ENCODE results near the gene GRK5.

The GRK5 gene

GRCh38 chr10:119367841-119368549, 160.6 kb downstream of the GRK5 start:
- no peak for DNase-seq

DNA sequence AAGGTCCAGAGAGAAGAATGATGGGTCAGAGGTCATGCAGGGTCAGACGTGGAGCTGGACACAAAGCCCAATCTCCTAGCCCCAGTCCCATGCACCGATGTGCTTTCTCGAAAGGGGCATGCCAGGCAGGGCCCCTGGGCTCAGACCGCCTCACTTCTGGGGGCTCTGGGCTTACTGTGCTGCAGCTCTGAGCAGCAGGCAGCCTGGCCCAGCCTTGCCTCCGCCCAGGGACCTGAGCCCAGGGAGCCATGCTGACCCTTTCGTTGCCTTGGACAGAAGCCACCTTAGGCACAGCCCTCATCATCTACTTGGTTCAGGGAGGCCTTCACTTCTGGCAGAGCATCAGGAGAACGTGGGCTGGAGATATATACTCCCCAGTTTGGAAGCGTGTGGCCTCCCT, 161.2 kb downstream of the GRK5 start:
- no peak for DNase-seq

DNA sequence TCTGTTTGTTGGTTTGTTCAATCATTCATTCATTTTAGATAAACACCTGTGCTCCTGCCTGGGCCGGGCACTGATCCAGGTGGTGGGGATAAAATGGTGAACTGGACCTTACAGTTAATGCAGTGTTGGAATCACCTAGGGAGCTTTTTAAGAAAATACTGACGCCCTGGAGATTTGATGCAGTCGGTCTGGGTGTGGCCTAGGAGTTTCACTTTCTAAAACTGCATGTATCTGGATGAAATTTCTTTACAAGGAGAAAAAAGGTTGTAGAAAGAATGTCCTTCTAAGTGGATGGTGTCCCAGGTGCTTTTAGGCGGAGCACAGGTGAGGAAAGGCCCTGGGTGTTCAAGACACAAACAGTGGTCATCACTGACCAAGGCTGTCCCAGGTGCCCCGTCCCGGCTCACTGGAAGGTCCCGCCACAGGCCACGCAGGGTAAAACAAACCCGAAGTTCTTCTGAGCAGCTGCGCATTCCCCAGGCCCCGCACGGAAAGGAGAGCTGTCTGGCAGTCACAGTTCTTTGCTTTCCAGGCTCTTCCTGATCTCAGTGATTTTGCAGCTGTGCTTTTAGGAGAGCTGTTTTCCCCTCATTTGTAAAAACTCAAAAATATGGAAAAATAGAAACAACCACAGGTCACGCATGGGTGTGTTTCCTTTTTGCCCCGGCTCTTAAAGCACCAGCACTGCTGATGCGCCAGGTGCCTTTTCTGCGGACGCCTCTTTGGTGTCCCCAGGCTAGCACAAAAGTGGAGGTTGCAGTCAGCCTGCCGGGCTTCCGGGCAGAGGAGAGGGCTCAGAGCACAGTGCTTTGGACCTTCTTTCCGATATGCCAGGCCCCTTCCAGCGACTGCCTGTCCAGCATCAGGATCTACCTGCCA, 161.9 kb downstream of the GRK5 start:
- DNase-seq: no peak

DNA sequence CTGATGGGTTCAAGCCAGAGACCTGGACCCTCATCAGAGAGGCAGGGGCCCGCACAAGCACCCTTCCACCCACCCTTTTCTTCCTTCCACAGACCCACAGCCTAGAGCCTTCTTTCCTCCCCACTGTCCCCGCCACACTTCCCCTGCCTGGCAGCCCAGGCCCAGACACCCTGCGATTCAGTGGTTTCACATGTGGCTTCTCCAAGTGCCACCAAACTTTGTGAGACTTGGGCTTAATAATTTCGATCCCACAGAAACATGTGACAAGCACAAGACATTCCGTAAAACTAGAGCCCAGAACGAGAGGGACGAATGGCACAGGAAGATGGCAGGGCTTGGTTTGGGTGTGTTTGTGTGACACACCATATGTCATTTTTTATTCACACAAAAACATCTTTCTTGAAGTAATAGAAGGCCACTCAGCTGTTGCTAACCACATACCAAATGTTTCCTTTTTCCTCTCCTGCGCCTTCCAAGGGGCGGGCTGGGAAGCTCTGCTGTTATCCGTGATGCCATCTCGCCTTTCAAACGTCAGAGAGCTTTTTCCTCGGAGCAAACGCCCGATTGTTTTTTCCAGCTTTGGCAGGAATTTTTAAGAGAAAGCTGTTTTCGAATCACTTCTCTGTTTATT, 162.9 kb downstream of the GRK5 start:
- DNase-seq: no peak

GRCh38 chr10:119370972-119371703, 163.8 kb downstream of the GRK5 start:
- DNase-seq: no peak

DNA sequence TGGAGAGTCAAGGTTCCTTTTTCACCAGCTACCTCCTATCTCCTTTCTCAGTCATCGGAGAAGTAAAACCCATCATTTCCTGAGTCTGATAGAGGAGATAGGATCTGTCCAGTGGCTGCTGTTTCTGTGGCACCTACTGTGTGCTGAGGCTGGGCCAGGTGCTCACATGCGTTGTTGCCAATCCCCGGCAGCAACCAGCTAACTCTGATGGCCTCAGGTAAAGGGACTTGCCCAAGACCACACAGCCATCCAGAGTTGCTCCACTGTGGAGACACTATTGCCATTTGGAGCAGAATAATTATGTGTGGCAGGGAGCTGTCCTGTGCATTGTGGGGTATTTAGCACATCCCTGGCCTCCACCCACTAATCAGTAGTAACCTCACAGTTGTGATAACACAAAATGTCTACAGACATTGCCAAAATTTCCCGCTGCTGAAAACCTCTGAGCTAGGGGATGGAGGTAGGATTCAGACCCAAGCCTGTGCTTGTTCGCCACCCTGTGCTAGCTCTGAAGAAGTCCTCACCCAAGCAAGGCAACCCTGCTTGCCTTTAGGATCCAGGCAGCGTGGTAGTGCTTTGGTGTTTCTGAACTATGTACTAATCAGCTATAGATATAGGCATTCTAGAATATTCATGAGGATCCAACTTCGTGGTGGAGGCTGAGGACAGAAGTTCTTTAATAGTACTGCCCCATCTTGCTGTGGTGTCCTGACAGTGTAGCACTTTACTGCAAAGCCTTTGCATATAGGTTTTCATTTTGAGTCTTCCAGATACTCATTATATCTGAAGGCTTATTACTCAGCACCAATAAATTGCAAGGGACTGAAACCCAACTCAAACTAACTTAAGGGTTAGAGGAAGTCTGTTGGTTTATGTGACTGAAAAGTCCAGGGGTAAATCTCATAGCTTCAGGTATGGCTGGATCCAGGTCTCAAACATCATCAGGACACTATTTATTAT, 164.6 kb downstream of the GRK5 start:
- no peak for DNase-seq

GRCh38 chr10:119373294-119374102, 166.1 kb downstream of the GRK5 start:
- DNase-seq: no peak

GRCh38 chr10:119374236-119374635, 166.9 kb downstream of the GRK5 start:
- DNase-seq: no peak

DNA sequence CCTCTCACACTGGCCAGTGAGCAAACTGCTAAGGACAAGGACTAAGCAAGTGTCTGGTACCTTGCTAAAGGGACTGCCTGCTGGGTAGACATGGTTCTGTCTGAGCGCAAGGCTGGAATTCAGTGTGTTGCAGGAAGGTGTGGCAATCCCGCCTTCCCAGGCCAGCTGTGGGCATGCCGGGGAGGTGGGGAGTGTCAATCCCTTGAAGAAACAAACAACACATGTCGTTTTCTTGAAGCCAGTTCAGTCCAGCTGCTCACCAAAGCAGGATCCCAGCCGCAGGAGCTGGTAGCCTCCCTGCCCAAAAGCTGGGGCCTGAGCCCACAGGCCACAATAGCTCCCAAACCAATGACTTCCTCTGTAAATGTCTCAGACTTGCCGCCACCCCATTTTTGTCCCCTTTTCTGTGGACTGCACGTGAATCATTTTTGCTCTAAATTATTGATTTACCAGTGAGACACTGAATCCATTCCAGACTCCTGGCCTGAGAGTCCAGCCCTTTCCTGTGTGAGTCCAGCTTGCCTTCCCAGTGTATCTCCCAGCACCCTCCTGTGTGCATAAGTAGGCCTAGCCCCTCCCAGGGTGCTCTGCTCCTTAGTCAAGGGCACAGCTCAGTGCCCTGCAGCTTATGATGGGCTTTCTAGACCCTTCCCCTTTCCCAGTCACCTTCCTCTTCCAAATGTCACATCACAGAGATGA, 168.4 kb downstream of the GRK5 start:
- no peak for DNase-seq

- DNase-seq: no peak
Measured at GRCh38 chr10:119377451-119377957, 170.1 kb downstream of the GRK5 start.

DNA sequence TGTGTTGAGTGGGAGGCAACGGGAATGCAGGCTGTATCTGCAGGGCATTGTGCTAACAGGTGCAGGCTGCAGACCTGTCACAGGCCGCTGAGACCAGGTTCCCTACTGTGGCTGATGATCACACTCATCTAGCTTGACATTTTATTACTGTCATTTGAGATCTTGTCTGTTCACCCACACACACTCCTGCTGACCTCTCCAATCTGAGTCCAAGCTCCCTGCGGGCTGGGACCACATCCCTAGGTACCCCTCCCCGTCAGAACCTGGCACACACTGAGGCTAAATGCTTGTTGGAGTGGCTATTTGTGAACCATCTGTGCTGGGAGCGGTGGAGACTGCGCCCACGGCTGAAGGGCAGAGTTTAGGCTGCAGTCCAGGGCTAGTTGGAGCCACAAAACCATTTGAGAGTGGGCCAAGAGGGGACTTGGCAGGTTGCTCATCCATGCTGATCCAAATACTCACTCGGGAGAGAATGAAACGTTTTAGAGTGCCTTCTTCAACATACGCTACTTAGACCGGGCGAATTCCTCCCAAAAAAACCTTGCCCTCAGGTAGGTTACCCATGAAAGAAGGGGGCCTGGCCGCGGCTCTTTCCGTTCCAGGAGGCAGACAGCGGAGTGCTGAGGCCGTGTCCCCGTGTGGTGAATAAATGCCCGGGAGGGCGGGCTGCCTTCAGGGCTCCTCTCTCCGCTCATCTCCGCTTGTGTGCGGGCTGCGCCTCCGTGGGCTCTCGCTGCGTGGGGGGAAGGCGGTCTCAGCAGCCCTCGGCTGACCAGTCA, 170.8 kb downstream of the GRK5 start:
- no peak for DNase-seq

DNA sequence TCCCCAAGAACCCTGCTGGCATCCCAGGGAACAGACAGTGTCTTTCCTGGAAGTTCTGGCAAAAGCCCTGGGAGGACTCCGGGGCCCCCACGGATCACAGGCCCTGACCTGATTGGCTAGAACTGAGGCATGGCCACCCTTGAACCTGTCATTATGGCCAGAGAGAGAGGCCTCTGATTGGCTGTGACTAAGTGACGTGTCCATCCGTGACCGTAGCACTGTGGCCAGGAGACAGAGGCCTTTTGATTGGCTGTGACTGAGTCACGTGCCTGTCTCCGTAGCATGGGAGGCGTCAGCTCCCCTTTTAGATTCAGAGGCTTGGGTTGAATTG, 171.3 kb downstream of the GRK5 start:
- no peak for DNase-seq

DNA sequence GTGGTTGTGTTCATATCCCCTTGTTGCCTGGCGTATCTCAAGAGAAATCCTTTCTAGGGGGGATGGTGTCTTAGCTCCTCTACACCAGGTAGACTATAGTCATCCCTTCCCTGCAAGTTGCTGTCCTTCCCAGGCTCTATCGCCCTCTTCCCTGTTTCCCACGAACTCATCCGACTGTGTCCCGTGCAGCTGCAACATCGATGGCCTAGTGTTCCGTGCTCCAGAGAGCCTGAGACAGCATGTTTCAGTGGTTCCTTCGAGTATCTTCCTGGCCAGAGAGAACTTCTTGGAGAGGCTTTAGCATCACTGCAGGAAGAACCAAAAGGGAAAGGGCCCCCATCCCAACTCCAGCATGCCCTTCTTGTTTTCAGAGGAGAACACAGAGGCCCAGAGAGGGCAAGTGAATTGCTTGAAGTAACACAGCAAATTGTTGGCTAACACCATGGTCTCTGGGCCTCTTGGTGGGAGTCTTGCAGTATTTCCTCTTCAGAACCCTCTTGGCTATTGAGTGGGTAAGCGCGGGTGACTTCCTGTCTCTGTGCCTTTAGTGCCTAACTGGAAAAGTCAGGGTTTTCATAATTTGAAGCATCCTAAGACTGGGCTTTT, 172.2 kb downstream of the GRK5 start:
- no peak for DNase-seq

DNA sequence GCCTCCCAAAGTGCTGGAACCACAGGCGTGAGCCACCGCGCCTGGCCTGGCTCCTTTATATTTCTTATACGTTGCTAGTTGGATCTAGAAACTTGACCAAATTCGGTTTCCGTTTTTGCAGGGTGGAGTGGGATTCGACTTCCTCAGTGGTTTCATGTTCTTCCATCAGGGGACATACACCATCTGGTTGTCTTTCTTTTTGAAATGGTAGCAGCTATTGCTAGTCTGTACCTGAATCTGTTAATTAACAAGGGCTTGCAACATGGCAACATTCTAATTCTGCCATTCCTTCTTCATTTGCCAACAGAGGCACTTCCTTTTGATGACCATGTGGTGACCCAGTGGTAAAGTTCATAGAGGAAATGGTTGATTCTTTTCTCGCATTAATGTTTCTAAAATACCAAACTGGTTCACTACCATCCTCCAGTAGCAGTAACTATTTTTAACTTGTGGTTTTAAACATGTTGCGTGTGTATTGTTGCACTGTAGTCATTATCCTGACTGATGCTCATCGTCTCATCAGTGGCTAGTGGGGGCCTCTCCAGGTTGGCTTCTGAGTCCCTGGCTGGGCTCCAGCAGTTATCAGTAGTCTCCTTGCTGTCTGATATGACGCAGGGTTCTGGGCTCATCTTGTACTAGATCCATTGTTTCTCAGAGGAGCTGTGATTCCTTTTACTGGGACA, 175.9 kb downstream of the GRK5 start:
- DNase-seq: no peak

- DNase-seq: no peak
Measured at GRCh38 chr10:119384127-119384526, 176.8 kb downstream of the GRK5 start.

GRCh38 chr10:119386666-119387065, 179.3 kb downstream of the GRK5 start:
- no peak for DNase-seq

DNA sequence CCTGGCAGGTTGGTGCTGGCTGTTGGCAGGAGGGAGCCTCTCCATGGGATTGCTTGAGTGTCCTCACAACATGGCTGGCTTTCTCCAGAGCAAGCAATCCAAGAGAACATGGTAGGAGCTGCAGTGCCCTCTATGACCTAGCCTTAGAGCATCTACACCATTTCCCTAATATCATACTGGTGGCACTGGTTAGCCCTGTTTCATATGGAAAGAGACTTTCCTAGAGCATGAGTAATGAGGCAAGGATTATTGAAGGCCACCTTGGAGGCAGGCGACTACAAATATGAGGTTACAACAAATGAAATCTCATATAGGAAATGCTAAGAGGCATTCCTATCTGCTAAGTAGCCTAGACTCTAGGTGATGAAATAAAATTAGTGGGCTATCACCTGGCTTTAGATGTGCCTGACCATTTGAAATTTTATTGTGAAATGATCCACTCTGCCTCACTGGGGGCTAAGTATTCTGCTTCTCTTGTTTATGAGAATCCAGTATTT, 181.5 kb downstream of the GRK5 start:
- DNase-seq: no peak

All from GF-D8 (cell line).